GM19193 (cell line): ENCODE measurements around the gene SMYD5.

Experiments used
- POLR2A ChIP-seq: IDR thresholded peaks from 4 replicates; pipeline ENCODE4 v1.6.1; 2011; ENCODE audit not compliant: insufficient read depth, insufficient read length; ENCODE audit errors: extremely low read depth

Gene SMYD5

DNA sequence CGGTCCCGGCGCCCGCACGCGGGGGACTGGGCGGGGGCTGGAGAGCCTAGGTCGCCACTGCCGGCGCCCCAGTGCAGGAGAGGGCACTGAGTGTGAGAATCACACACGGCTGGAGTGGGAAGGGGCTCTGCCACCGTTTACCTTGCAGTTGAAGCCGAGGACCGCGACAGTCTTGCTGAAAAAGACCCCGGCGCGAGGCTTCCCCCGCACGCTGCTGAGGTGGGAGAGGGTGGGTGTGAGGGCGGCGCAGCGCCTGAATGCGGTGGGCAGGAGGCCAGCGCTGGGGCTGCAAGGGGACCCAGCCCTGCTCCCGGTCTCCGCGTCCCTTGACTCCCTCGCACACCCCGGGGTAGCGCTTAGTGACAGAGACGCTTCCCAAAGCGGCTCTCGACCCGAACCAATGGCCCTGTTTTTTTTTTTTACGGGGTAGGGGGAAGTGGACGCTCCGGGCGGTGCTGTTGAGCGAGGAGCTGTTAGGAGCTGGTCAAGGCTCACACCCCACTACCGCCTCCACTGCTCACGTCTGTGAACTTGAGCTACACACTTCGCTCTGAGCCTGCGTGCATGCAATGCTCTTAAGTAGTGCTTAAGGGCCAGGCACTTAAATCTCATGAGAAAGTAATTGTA is 10.9 kb upstream of the SMYD5 start:
- TF ChIP-seq POLR2A, result no peak

DNA sequence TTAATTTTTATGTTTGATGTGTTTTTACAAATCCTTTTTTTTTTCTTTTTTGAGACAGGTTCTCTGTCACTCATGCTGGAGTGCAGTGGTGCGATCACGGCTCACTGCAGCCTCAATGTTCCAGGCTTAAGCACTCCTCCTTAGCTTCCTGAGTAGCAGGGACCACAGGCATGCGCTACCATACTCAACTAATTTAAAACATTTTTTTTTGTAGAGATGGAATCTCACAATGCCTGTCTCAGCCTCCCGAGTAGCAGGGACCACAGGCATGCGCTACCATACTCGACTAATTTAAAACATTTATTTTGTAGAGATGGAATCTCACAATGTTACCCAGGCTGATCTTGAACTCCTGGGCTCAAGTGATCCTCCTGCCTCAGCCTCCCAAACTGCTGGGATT is 8.4 kb upstream of the SMYD5 start:
- TF ChIP-seq POLR2A, result no peak

DNA sequence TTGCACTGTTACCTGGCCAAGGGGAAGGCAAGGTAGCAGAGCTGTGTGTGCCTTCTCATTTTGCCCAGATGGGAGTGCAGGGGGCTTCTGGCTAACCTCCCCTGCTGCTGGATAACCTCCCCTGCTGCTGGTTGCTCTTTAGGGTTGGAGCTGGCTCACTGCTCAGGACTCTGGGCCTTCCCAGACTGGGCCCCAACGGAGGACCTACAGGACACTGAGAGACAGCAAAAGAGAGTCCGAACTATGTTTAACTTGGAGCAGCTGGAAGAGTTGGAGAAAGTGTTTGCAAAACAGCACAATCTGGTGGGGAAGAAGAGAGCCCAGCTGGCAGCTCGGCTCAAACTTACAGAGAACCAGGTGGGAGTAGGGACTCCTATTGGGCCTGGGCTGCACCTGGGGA is 5.8 kb upstream of the SMYD5 start:
- no peak for TF ChIP-seq POLR2A

DNA sequence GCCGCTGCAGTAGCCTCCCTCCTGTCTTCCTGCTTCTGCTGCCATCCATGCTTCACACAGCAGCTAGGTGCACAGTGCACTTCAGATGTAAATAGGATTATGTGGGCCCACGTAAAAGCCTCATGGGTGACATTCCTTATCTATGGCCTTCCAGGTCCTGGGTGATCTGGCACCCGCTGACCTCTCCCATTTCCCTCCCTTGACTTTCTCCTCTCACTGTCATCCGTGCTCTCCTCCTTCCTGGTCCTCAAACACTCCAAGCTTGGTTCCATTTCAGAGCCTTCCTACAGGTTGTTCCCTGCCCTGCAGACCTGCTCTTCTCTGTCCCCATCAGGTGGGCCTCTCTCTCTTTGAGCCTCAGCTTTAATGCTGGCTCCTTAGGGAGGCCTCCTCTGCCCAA is 4.0 kb upstream of the SMYD5 start:
- no peak for TF ChIP-seq POLR2A

DNA sequence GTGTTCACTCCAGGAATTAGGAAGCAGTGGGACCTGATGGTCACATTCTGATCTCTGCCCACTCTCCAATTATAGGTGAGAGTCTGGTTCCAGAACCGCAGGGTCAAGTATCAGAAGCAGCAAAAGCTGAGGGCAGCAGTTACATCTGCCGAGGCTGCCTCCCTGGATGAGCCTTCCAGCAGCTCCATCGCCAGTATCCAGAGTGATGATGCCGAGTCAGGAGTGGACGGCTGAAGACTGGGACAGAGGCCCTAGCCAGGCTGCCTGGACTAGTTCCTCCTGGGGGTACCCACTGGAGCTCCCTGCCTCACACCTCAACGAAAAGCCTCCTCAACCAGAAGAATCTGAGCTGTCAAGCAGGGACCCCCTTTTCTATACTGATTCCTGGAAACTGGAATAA is 3.3 kb upstream of the SMYD5 start:
- TF ChIP-seq POLR2A, result no peak

DNA sequence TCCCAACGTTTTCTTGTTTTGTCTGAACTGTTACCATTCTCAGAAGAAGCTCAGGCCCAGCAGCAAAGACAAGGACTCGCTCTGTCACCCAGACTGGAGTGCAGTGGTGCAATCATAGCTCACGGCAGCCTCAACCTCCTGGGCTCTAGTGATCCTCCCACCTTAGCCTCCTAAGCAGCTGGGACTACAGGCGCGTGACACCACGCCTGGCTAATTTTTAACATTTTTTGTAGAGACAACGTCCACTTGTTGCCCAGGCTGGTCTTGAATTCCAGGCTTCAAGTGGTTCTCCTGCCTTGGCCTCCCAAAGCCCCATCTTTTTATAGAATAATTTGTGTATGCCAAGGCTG is 2.0 kb upstream of the SMYD5 start:
- no peak for TF ChIP-seq POLR2A

DNA sequence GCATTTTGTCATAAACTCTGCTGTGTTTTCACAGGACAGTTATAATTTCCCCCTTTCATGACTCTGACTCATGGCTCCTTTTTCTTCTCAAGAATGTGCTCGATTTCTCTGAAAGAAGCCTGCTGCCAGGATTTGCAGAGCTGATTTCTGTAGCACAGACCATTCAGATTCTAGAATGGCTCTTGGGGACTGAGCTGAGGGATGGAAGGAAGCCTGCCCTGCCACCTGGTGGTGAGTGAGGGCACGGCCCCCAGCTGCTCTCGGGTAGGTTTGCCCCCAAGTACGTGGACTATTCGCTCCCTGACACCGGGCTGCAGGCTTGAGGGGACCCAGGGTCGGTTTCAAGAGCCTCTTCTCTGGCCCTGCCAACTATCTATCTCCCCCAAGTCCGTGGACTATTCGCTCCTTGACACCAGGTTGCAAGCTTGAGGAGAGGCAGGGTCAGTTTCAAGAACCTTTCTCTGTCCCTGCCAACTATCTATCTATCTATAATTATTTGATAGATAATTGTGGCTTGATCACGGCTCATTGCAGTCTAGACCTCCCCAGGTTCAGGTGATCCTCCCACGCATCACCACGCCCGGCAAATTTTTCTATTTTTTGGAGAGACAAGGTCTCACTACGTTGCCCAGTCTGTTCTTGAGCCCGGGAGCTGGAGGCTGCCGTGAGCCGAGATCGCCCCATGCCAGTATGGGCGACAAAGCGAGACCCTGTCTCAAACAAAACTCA is 1.4 kb upstream of the SMYD5 start:
- no peak for TF ChIP-seq POLR2A

DNA sequence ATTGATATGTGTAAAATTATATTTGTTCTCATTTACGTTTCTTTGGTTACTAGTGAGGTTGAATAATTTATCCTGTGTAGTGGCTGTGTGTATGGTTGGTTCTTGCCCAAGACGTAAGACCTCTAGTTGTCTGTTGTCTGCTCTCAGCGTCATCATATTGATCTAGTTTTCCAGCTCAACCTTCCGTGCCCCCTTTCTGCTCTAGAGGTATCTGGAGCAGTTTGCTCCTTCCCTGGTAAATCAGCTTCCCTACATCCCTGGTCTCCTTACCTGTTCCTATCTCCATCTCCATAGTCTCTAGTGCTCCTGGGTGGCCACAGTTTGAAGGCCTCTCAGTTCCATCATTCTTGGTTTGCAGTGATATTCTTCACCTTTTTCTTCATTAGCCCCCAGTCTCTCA is 1.2 kb downstream of the SMYD5 start:
- TF ChIP-seq POLR2A, result no peak

DNA sequence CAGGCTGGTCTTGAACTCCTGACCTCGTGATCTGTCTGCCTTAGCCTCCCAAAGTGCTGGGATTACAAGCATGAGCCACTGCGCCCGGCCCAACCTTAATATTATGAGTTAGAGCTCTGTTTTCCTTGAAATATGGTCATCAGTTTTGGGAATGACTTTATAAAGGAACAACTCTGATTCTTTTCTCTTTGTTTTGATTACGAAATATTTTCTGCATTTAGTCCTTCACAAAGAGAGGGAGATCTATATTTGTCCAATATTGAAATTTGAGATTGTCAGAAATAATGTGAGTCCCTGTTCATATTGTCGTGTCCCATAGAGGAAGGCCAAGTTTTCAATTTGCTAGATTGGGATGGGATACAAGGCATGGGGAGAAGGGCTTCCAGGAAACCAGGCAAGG is 3.1 kb downstream of the SMYD5 start:
- no peak for TF ChIP-seq POLR2A

DNA sequence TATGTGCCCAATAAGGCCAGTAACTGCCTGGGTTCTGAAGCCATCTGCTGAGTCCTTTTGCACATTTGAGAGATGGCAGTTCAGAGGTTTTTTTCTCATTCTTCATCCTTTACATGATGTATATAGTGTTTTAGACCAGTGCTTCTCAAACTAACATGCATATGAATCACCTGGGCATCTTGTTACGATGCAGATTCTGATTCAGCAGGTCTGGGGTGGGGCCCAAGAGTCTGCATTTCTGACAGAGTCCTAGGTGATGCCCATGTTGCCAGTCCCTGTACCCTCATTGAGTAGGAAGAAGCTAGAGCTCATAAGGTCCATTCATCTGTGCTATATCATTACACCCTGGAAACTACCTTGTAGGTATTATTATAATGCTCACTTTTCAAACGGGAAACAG is 3.8 kb downstream of the SMYD5 start:
- TF ChIP-seq POLR2A, result no peak

DNA sequence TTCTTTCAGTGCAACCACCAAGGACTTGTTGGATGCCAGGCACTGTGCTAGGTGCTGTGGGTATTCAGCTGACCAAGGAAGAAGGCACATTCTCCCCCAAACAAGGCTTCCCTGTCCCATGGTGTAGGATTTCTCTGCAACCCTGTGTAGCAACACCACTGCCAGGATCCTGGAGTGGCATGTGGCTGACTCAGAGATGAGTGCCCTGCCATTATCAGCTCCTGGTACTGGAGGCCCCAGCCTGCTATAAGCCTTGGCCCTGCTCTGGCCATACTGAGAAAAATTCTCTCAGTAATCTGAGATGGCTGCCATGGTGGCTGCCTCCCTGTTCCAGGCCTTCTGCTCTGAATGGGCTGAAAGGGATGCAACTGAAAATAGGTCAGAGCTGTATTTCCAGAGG is 4.3 kb downstream of the SMYD5 start:
- TF ChIP-seq POLR2A, result no peak

DNA sequence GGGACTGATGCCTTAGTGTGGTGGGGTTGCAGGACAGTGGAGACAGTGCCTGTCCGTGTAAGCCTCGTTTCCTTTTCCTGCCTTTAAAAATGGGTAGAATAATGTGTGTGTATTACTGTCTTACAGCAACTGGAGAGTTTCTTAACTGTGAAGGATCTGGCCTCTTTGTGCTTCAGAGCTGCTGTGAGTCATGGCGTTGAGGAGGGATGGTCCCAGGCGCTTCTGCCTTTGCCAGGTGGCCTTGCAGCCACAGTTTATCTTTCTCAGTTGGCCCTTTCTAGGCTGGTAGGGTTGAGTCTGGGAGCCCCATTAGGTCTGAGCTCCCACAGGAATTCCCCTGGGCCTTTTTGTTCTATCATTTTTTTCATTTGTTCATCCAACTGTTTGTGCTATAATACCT is 9.8 kb downstream of the SMYD5 start:
- TF ChIP-seq POLR2A, result no peak

DNA sequence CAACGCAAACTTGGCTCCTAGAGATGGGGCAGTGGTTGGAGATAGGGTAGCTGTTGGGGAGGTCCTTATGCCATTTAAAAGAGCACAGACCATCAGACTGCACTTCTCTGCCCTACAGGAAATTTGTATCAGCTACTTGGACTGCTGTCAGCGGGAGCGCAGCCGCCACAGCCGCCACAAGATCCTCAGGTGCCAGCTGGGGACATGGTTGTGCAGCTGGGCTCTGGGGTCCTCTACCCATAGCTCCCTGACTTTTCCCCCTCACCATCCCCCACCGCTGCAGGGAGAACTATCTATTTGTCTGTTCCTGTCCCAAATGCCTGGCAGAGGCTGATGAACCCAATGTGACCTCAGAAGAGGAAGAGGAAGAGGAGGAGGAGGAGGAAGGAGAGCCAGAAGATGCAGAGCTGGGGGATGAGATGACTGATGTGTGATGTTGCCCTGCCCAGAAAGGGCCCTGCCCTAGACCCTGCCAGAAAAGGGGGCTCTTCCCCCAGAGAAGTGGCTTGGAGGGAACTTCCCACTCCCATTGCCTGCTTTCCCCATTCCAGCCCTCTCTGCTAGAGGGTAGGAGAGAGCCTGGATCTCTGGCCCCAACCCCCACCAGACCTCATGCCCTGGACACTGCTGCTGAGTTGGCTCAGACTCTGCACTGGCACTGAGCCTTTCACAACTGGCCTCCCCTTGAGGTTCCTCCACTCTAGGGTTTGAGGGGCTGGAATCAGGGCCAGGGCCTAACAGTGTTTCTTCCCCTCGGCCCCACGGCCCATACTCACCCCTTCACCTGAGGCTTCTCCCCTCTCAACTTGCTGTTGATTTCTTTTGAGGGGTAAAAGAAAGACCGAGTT is 11.7 kb downstream of the SMYD5 start:
- no peak for TF ChIP-seq POLR2A

DNA sequence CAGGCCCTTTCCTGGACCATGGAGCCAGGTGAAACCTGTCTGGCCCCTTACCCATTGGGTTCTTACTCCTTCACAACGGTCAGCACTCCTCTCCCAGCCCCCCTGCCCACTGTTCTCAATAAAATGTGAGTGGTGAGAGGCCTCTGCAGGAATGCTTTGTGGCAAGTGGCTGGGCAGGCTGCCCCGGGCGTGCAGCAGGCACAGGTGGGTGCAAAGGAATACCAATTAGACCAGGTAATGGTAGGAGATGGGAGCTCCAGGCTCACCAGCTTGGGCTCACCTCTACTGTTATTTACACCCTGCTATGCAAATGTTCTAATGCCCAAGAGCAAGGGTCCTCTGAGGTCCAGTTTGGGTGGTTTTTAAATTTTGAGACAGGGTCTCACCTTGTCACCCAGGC is 13.0 kb downstream of the SMYD5 start:
- no peak for TF ChIP-seq POLR2A

DNA sequence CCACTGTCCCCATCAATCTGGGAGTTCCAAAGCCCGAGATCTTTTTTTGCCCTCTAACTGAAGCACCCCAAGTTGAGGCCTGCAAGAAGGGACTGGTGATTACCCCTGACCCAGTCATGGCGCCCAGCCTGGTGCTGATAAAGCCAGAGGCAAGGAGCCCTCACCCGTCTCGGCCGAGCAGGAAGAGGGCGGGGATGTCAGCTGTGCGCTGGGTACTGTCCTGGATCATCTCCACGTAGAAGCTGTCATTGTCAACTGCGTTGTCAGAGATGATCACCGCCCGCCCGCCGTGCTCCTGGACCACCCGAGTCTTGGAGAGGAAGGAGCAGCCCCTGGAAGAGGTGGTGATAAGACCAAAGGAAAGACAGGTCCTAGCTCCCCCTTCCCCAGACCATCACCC is 14.6 kb downstream of the SMYD5 start:
- no peak for TF ChIP-seq POLR2A

DNA sequence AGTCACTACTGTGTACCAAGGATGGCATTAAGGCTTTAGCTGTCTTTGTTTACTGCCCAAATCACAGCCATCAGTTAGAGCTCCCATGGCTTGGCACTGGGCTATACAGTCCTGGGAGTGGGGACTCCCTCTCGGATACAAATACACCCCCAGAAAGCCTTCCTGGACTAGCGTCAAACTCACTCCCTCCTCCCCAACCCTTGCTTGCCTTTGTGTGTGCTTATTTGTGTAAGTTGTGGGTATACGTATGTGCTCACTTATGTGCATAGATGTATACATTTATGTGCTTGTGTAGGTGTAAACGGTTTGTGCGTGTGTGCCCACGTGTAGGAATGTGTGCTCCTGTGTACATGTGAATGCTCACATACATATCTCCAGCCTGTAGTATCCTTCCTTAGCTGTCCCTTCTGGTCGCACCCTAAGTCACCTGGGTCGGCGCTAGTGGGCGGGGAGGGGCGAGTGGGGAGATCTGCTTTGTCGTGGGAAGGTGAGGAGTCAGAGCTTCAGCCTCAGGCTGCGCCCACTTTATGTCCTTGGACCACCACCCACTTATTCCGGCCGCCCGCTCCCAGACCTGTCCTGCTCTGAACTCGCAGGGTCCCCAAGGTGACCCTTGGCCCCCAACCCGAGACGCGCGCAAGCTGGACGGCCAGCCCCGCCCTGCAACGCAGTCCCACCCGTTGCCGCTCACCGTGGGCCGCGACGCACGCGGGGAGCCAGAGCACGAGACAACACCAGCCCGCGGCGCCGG is 18.5 kb downstream of the SMYD5 start:
- TF ChIP-seq POLR2A, result no peak
